ENCODE results near the gene RTL5.

RTL5 gene

DNA sequence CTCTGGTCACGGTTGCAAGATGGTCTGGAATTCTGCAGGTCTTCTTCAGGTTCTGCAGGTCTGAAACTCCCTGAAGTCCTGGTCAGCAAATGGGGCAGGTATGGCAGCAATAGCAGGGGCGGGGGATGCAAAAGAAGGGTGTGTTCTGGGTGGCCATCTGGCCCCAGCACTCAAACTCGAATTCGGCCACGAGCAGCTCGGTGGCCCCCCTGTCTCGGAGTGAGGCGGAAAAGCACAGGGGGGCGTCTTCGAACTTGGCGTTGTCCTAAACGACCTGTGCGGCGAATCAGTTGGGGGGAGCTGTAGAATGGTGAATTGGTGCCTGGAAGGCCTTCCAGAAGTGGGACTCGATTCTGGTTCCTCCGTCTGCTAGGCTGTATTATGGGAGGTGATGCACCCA is 2.1 kb downstream of the RTL5 start:
- Histone ChIP-seq H3K79me2 (ENCODE audit: insufficient read depth, low read length) (no peaks in the 10 kb centered on the region), H3K4me1 (ENCODE audit: insufficient read depth, low read length) (no peaks in the 10 kb centered on the region), H2AFZ (ENCODE audit: low read depth, low read length) (no peak overlapping the region), H3K36me3 (ENCODE audit: insufficient read depth, low read length) (no peaks in the 10 kb centered on the region), H4K20me1 (ENCODE audit: insufficient read depth, low read length) (no peaks in the 10 kb centered on the region), H3K9me3 (ENCODE audit: insufficient read depth, low read length, severe bottlenecking) (no peaks in the 10 kb centered on the region), H3K27me3 (ENCODE audit: insufficient read depth, low read length, poor library complexity) (no peaks in the 10 kb centered on the region), H3K4me3 (ENCODE audit: low read depth in 1 of 2, low read length in 2 of 2) (no peak overlapping the region), H3K4me2 (ENCODE audit: insufficient read depth, low read length) (no peak overlapping the region), H3K9ac (ENCODE audit: low read depth, low read length) (no peak overlapping the region), H3K27ac (ENCODE audit: low read length) (no peak overlapping the region)
- ATAC-seq (ENCODE audit: insufficient read depth, low read depth) (no peak), DNase-seq (no peak)
- TF ChIP-seq, protein P1, sequence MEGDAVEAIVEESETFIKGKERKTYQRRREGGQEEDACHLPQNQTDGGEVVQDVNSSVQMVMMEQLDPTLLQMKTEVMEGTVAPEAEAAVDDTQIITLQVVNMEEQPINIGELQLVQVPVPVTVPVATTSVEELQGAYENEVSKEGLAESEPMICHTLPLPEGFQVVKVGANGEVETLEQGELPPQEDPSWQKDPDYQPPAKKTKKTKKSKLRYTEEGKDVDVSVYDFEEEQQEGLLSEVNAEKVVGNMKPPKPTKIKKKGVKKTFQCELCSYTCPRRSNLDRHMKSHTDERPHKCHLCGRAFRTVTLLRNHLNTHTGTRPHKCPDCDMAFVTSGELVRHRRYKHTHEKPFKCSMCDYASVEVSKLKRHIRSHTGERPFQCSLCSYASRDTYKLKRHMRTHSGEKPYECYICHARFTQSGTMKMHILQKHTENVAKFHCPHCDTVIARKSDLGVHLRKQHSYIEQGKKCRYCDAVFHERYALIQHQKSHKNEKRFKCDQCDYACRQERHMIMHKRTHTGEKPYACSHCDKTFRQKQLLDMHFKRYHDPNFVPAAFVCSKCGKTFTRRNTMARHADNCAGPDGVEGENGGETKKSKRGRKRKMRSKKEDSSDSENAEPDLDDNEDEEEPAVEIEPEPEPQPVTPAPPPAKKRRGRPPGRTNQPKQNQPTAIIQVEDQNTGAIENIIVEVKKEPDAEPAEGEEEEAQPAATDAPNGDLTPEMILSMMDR (IDR thresholded peaks at IDR 0.05; ENCODE audit: borderline replicate concordance, extremely low read depth, low read length, poor library complexity, severe bottlenecking): no peak
- TF ChIP-seq EZH2 (IDR thresholded peaks at IDR 0.05; ENCODE audit: borderline replicate concordance, low read depth, low read length, severe bottlenecking): no peak

DNA sequence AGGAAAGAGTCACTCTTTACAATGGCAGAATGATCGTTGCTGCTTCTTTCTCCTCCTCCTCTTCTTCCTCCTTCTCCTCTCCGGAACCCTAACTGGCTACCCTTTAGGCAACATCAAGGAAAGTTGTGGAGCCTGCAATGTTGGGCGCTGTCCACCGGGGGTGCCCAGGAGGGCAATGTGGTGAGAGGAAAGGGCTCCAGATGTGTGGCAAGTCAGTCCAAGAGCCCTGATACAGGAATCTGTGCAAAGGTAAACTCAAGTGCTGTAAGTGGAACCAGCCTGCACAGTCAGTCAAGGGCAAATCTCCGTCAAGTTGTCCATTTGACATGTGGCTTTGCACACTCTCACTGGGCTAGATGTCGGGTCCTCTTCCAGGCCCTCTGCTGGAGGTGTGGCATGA is 2.8 kb downstream of the RTL5 start:
- Histone ChIP-seq H3K79me2 (ENCODE audit: insufficient read depth, low read length) (no peaks in the 10 kb centered on the region), H3K36me3 (ENCODE audit: insufficient read depth, low read length) (no peaks in the 10 kb centered on the region), H3K4me3 (ENCODE audit: low read depth in 1 of 2, low read length in 2 of 2) (no peak overlapping the region), H3K27me3 (ENCODE audit: insufficient read depth, low read length, poor library complexity) (no peaks in the 10 kb centered on the region), H4K20me1 (ENCODE audit: insufficient read depth, low read length) (no peaks in the 10 kb centered on the region), H3K27ac (ENCODE audit: low read length) (no peak overlapping the region), H3K4me1 (ENCODE audit: insufficient read depth, low read length) (no peaks in the 10 kb centered on the region), H2AFZ (ENCODE audit: low read depth, low read length) (no peak overlapping the region), H3K9ac (ENCODE audit: low read depth, low read length) (no peak overlapping the region), H3K9me3 (ENCODE audit: insufficient read depth, low read length, severe bottlenecking) (no peaks in the 10 kb centered on the region), H3K4me2 (ENCODE audit: insufficient read depth, low read length) (no peak overlapping the region)
- ATAC-seq (ENCODE audit: insufficient read depth, low read depth) (peak; percentile 58; the same call in 2 of the 3 replicates), DNase-seq (peak; percentile 17)
- TF ChIP-seq, protein P1 (IDR thresholded peaks at IDR 0.05; ENCODE audit: borderline replicate concordance, extremely low read depth, low read length, poor library complexity, severe bottlenecking): peak; percentile 52
- no peak for TF ChIP-seq EZH2 (IDR thresholded peaks at IDR 0.05; ENCODE audit: borderline replicate concordance, low read depth, low read length, severe bottlenecking)

DNA sequence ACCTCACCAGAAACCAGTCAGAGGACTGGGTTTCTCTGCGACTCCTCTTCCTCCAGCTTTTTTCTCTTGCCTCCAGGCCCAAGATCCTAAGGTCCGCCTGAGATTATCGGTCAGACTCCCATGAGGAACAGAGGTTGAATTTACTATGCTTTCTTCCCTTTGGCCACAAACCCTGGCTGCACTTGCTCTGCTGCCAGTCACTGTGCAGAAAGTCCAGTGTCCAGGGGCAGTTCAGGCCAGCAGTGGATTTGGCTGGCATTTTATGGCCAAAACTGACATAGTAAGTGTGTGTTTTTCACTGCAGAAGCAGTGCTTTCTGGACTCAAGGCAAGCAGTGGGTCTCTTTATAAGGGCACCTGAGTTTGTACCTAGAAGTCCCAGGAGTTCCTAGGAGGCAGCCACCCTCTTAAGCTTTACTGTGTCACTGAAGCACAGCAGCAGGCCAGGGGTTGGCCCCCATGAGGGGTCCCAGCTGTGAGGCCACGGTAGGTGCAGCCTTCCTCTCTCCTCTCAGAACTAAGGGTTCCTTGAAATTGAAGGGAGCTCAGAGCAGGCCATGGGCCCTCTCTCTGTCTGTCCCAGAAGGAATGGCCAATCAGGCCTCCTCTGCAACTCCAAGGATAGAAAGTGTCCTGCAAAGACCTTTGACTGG is 3.4 kb downstream of the RTL5 start:
- no peaks in the 10 kb centered on the region for H3K27me3 ChIP-seq (ENCODE audit: insufficient read depth, low read length, poor library complexity)
- no peak overlapping the region for H3K4me3 ChIP-seq (ENCODE audit: low read depth in 1 of 2, low read length in 2 of 2)
- no peaks in the 10 kb centered on the region for H3K9me3 ChIP-seq (ENCODE audit: insufficient read depth, low read length, severe bottlenecking)
- no peaks in the 10 kb centered on the region for H4K20me1 ChIP-seq (ENCODE audit: insufficient read depth, low read length)
- no peak overlapping the region for H3K4me2 ChIP-seq (ENCODE audit: insufficient read depth, low read length)
- no peak for ATAC-seq (ENCODE audit: insufficient read depth, low read depth)
- H2AFZ ChIP-seq (ENCODE audit: low read depth, low read length): no peak overlapping the region
- H3K79me2 ChIP-seq (ENCODE audit: insufficient read depth, low read length): no peaks in the 10 kb centered on the region
- no peaks in the 10 kb centered on the region for H3K36me3 ChIP-seq (ENCODE audit: insufficient read depth, low read length)
- no peak for DNase-seq
- no peaks in the 10 kb centered on the region for H3K4me1 ChIP-seq (ENCODE audit: insufficient read depth, low read length)
- no peak overlapping the region for H3K27ac ChIP-seq (ENCODE audit: low read length)
- no peak overlapping the region for H3K9ac ChIP-seq (ENCODE audit: low read depth, low read length)
- no peak for TF ChIP-seq EZH2 (IDR thresholded peaks at IDR 0.05; ENCODE audit: borderline replicate concordance, low read depth, low read length, severe bottlenecking)
- TF ChIP-seq, protein P1 (IDR thresholded peaks at IDR 0.05; ENCODE audit: borderline replicate concordance, extremely low read depth, low read length, poor library complexity, severe bottlenecking): no peak

All from DND-41 (cell line).